ENCODE data around the gene SLC6A17. TPM values are rescaled to one million over a fixed set of nuclear protein-coding genes. Genes with fewer than 3 reads are reported as not detected.

SLC6A17 gene
- total RNA-seq, 4 donors from 2014 or later = under 0.01 to 1.7 (median 0.91) TPM

GRCh38 chr1:110134050-110134595 lies 16.2 kb upstream of the SLC6A17 start:
- 60 to 71% methylated on average over 9 to 11 of the region's 11 CpGs for WGBS, 2 donors (ENCODE audit: low coverage in 1 of 2)
- TF ChIP-seq POLR2A (IDR thresholded peaks at IDR 0.05) (no peak), EP300 (IDR thresholded peaks at IDR 0.05) (no peak), POLR2AphosphoS5 (IDR thresholded peaks at IDR 0.05) (no peak)
- H3K4me1 ChIP-seq = peaks cover 0 to 16% (median 0%) of the 10 kb centered on the region in 3 donors
- no peak for ATAC-seq
- no peaks in the 10 kb centered on the region for H3K36me3 ChIP-seq
- no peaks in the 10 kb centered on the region for H3K9me3 ChIP-seq
- peaks cover 24% of the 10 kb centered on the region for H3K27me3 ChIP-seq
- no peak overlapping the region for H3K4me3 ChIP-seq
- H3K27ac ChIP-seq = no peak overlapping the region

GRCh38 chr1:110135246-110135645 lies 15.0 kb upstream of the SLC6A17 start:
- no CpG with 5 or more reads among the region's 4 CpGs for WGBS, 2 donors (ENCODE audit: low coverage in 1 of 2)
- Histone ChIP-seq H3K9me3 (no peaks in the 10 kb centered on the region), H3K27me3 (peaks cover 17% of the 10 kb centered on the region), H3K4me1 (peaks cover 0 to 11% (median 0%) of the 10 kb centered on the region in 3 donors), H3K36me3 (no peaks in the 10 kb centered on the region), H3K4me3 (no peak overlapping the region), H3K27ac (no peak overlapping the region)
- TF ChIP-seq POLR2AphosphoS5 (IDR thresholded peaks at IDR 0.05) (no peak), POLR2A (IDR thresholded peaks at IDR 0.05) (no peak), EP300 (IDR thresholded peaks at IDR 0.05) (no peak), CTCF (IDR thresholded peaks at IDR 0.05) (no peak)
- ATAC-seq = no peak

GRCh38 chr1:110135666-110136065 lies 14.6 kb upstream of the SLC6A17 start:
- Histone ChIP-seq H3K27me3 (peaks cover 16% of the 10 kb centered on the region), H3K36me3 (no peaks in the 10 kb centered on the region), H3K4me1 (peaks cover 0 to 6% (median 0%) of the 10 kb centered on the region in 3 donors), H3K4me3 (no peak overlapping the region), H3K9me3 (no peaks in the 10 kb centered on the region), H3K27ac (no peak overlapping the region)
- TF ChIP-seq POLR2A (IDR thresholded peaks at IDR 0.05) = no peak
- no peak for TF ChIP-seq POLR2AphosphoS5 (IDR thresholded peaks at IDR 0.05)
- no peak for TF ChIP-seq CTCF (IDR thresholded peaks at IDR 0.05)
- no peak for TF ChIP-seq EP300 (IDR thresholded peaks at IDR 0.05)
- no peak for ATAC-seq
- WGBS, 2 donors (ENCODE audit: low coverage in 1 of 2) = 60 to 74% methylated on average over 9 to 10 of the region's 10 CpGs

GRCh38 chr1:110136911-110137310 lies 13.4 kb upstream of the SLC6A17 start:
- H3K9me3 ChIP-seq = no peaks in the 10 kb centered on the region
- no peak for TF ChIP-seq EP300 (IDR thresholded peaks at IDR 0.05)
- no peaks in the 10 kb centered on the region for H3K36me3 ChIP-seq
- H3K4me3 ChIP-seq = no peak overlapping the region
- peaks cover 19% of the 10 kb centered on the region for H3K27me3 ChIP-seq
- 0% methylated on average over 2 to 4 of the region's 7 CpGs for WGBS, 2 donors (ENCODE audit: low coverage in 1 of 2)
- no peak overlapping the region for H3K27ac ChIP-seq
- H3K4me1 ChIP-seq = peaks cover 0 to 5% (median 0%) of the 10 kb centered on the region in 3 donors
- no peak for ATAC-seq

GRCh38 chr1:110138956-110139355 lies 11.3 kb upstream of the SLC6A17 start:
- no peaks in the 10 kb centered on the region for H3K9me3 ChIP-seq
- ATAC-seq = no peak
- H3K27me3 ChIP-seq = peaks cover 37% of the 10 kb centered on the region
- no peaks in the 10 kb centered on the region for H3K36me3 ChIP-seq
- H3K4me1 ChIP-seq = peaks cover 0 to 5% (median 0%) of the 10 kb centered on the region in 3 donors
- H3K27ac ChIP-seq = no peak overlapping the region
- WGBS, 2 donors (ENCODE audit: low coverage in 1 of 2) = 51 to 75% methylated on average over 1 to 3 of the region's 3 CpGs
- no peak overlapping the region for H3K4me3 ChIP-seq
- TF ChIP-seq POLR2A (IDR thresholded peaks at IDR 0.05) = no peak
- no peak for TF ChIP-seq POLR2AphosphoS5 (IDR thresholded peaks at IDR 0.05)

GRCh38 chr1:110144366-110144765 lies 5.9 kb upstream of the SLC6A17 start:
- 25 to 62% methylated on average over 2 to 3 of the region's 3 CpGs for WGBS, 2 donors (ENCODE audit: low coverage in 1 of 2)

More at GRCh38 chr1:110144366-110144765, 5.9 kb upstream of the SLC6A17 start:
- no peak overlapping the region for H3K27ac ChIP-seq
- no peak for ATAC-seq
- H3K4me3 ChIP-seq = no peak overlapping the region
- peaks cover 84% of the 10 kb centered on the region for H3K27me3 ChIP-seq
- TF ChIP-seq CTCF (IDR thresholded peaks at IDR 0.05) (no peak), EP300 (IDR thresholded peaks at IDR 0.05) (no peak), POLR2A (IDR thresholded peaks at IDR 0.05) (no peak), POLR2AphosphoS5 (IDR thresholded peaks at IDR 0.05) (no peak)
- no peaks in the 10 kb centered on the region for H3K36me3 ChIP-seq
- H3K9me3 ChIP-seq = no peaks in the 10 kb centered on the region
- H3K4me1 ChIP-seq = no peaks in the 10 kb centered on the region

Data from gastroesophageal sphincter (tissue), 4 donors.